Glomerular visceral epithelial cell (primary cell): ENCODE measurements around the gene TSHZ1.

ENCODE experiments used
- DNase-seq: peaks from one replicate; pipeline ENCODE4 v3.0.0-alpha.2; 2016; ENCODE audit errors: extremely low spot score

Gene TSHZ1, protein sequence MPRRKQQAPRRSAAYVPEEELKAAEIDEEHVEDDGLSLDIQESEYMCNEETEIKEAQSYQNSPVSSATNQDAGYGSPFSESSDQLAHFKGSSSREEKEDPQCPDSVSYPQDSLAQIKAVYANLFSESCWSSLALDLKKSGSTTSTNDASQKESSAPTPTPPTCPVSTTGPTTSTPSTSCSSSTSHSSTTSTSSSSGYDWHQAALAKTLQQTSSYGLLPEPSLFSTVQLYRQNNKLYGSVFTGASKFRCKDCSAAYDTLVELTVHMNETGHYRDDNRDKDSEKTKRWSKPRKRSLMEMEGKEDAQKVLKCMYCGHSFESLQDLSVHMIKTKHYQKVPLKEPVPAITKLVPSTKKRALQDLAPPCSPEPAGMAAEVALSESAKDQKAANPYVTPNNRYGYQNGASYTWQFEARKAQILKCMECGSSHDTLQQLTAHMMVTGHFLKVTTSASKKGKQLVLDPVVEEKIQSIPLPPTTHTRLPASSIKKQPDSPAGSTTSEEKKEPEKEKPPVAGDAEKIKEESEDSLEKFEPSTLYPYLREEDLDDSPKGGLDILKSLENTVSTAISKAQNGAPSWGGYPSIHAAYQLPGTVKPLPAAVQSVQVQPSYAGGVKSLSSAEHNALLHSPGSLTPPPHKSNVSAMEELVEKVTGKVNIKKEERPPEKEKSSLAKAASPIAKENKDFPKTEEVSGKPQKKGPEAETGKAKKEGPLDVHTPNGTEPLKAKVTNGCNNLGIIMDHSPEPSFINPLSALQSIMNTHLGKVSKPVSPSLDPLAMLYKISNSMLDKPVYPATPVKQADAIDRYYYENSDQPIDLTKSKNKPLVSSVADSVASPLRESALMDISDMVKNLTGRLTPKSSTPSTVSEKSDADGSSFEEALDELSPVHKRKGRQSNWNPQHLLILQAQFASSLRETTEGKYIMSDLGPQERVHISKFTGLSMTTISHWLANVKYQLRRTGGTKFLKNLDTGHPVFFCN (N-terminal part only)

DNA sequence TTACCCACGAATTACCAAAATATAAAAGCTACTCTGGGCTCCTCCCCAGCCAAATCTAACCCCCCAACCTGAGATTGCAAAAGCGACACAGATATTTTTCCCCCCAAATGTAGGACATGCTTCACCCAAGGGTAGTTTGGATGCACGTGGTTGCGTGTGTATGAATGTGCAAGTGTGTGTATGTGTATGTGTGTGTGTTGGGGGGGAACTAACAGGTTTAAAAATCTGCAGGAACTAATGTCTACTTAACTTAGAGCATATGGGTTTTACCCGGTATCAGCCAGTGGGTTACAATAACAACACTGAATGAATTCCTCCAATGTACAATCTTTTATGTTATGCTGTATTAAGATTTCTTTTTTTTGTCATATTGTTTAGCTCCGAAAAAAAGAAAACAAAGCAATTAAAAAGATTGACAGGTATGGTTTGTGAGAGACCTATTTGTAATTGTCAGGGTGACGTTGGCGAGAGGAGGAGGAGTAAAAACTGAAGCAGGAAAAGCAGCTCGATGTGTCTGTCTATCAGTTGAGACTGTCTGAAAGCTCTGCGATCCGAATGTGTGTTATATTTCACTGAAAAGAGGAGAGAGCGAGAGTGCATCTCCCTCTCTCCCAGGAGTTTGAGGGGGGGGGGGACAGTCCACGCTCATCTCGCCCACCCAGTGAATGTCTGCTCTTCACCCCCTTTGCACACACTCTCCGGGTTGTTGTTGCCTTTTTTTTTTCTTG, at the start of gene TSHZ1:
TSS of gene TSHZ1 (plus strand) at position 524 of the 728 bp plus-strand sequence. CDS start 1,080 bp downstream, outside the sequence.
- peak; percentile 76 for DNase-seq

- DNase-seq = no peak
Measured at GRCh38 chr18:75161256-75162028, 49.2 kb upstream of the TSHZ1 start.

GRCh38 chr18:75162467-75162866, 48.1 kb upstream of the TSHZ1 start:
- peak; percentile 17 for DNase-seq

- DNase-seq = no peak
Measured at GRCh38 chr18:75162978-75163377, 47.6 kb upstream of the TSHZ1 start.

GRCh38 chr18:75163736-75164135, 46.9 kb upstream of the TSHZ1 start:
- DNase-seq = no peak

- no peak for DNase-seq
Measured at GRCh38 chr18:75164479-75164878, 46.1 kb upstream of the TSHZ1 start.

DNA sequence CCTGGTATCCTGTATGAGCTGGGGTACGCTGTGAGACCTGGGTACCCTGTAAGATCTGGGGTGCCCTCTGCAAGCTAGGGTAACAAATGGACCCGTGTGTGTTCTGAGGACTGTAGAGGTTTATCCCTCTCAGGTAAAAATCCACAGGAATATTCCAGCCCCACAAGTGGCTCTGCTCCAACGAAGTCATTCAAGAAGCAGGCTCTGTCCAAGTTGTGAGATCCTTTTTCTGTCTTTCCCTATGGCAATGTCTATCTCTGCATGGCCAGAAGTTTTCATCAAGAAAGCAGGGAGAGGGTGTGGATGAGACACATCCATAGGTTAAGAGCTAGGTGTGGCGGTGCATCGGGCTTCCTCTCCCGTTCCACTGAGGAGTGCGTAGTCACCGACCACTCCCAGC, 44.7 kb upstream of the TSHZ1 start:
- DNase-seq = no peak

GRCh38 chr18:75167137-75167536, 43.5 kb upstream of the TSHZ1 start:
- DNase-seq = no peak

DNA sequence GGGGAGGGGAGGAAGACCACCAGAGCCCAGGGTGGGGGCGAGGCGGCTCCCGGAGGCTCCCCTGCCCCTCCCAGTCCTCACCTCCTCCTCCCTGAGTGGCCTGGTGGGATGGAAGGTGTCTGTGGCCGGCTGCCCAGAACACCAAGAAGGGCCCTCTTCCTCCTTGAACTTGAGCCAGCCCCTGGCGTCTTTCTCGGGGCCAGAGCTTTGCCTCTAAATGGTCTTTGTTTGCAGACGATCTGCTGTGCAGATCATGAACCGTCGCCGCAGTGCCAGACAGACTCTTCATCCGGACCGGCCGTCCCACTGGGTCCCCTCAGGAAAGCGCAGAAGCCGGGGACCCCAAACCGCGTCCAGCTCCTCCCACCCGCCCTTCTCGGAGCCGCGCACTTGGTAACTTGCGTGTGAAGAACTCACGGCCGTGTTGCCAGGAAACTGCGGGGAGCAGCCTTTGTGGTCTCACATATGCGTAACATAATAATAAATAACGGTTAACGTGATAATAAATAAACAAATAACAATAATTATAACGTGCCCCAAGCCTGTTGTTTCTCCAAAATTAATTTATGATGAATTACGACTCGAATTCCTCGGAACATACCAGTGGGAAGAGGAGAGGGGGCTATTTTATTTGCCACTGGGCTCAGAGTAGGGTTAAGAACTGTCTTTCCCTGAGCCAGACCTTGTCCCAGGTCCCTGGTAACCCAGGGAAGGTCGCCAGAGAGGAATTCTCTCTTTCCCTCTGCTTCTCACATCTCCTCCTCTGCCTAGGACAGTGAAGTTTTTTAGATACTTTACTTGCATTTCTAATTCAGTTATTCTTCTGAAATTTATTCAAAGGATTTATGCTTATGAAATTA, 42.6 kb upstream of the TSHZ1 start:
- no peak for DNase-seq

GRCh38 chr18:75168619-75169018, 42.0 kb upstream of the TSHZ1 start:
- DNase-seq = no peak

DNA sequence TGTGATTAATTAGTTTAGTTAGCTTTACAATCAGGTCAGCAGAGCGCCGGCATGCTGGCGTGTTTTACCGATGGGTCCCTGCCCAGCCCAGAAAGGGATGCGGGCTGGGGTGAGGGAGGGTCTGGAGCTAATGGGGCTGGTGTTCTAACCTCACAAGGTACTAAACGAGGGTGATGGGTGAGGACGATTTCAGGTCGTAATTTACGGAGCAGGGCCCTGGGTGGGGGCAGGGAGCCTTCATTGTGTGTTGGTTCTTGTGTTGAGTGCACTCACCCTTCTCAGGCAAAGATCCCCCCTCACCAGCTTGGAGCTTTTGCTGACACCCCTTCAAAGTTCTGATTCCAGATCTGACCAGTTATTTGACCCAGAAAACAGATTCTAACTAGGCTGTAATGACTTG, 41.2 kb upstream of the TSHZ1 start:
- DNase-seq = no peak

GRCh38 chr18:75170022-75170789, 40.4 kb upstream of the TSHZ1 start:
- DNase-seq = no peak

DNA sequence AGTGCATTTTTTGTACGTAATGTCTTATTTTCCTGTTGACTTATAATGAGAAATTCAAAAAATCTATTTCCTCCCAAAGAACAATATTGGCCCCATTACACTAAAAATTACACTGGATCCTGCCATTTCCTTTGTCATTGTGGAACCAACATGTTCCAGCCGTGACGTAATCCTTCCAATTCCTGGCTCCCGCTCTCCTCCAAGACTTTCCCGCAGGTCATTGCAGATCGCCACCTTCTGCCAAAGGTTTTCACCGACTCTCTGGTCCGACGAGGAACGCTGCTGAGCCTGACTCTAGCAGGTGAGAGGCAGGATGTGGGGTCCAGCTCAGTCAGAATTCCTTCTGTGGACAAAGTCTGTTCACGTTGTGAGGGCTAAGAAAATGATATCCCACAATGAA, 39.7 kb upstream of the TSHZ1 start:
- DNase-seq = no peak

DNA sequence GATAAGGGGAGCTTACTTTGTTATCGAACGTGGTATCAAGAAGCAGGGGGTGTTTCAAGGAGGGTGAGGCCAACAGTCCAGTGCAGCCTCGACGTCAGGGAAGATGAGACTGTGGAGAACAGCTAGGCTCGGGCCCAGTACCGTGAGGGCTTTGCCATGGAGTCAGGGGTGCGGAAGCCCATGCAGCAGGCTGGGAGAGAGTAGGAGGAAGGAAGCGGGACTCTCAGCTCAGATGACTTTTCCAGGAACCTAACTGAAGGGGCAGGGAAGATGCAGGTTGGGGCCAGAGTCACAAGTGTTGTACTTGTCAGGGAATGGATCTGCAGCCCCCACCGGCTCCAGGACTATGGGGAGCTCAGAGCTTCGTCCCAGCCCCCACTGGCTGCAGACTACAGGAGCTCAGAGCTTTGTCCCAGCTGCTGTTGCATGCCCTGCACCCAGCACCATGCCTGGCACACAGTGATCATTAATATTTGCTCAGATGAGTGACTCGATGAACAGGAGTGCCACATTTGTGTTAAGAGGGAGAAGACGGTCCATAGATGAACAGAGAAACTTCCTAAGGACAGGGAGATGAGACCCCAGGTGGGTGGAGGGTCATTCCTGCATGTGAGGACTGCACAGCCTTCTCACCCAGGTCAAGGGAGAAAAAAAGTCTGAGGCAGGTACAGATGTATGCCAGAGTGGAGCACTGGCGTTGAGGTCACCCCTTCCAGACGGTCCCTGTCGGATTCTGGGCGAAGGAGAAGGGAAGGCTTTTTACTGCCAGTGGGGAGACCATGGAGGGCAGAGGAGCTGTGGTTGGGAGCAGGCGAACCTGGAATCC, 38.1 kb upstream of the TSHZ1 start:
- DNase-seq = no peak

- DNase-seq = no peak
Measured at GRCh38 chr18:75173125-75173432, 37.5 kb upstream of the TSHZ1 start.

DNA sequence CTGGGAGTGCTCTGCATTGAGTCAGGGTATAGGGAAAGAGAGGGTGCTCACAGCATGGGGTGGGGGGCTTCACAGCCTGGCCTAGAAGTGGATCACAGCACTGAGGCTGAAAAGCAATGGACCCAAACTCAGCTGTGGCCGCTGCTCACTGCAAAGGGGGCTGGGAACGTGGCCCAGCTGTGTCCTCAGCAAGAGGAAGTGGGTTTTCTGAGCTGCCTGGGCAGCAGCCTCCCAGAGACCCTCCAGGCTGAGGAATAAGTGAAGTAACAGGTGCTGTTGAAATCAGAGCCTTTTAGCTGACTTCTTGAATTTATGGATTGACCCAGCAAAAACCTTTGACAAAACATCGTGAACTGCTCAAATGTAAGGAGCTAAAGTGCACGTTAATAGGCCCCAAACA, 36.9 kb upstream of the TSHZ1 start:
- no peak for DNase-seq

- DNase-seq = no peak
Measured at GRCh38 chr18:75176849-75177248, 33.7 kb upstream of the TSHZ1 start.

GRCh38 chr18:75178376-75178775, 32.2 kb upstream of the TSHZ1 start:
- DNase-seq = no peak
